GM21528 (cell line): ENCODE data around the gene MAF.

Experiments
- ATAC-seq: cut with Tn5 transposase; IDR thresholded peaks from one replicate; pipeline ENCODE4 v1.9.1; 2021; ENCODE audit warnings: mild to moderate bottlenecking, moderate library complexity; ENCODE audit not compliant: unreplicated experiment, low FRiP score

The MAF gene

DNA sequence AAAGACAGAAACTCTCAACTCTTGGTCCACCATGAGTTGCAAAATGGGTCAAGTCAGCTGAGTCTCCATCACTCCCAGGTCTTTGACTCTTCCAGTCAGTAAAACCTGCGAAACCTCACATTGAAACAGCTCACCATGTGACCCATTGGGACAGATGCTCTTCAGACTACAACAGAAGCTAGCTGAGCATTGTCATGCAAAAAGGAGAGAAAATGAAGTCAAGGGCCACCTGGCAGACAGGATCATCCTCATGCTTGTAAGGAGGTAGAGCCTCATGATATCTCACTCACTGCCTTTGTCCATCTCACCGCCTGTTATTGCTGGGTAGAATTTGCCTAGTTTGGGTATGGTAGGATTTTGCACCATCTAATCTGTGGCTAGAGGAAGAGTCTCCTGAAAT is 50.2 kb downstream of the MAF start:
- ATAC-seq: no peak

GRCh38 chr16:79547085-79547484 is 53.5 kb downstream of the MAF start:
- ATAC-seq: no peak
